ENCODE measurements around the gene RIMBP2. TPM values are rescaled to one million over a fixed set of nuclear protein-coding genes. Genes with fewer than 3 reads are reported as not detected.

RIMBP2 gene
- total and polyA plus RNA-seq, 2 experiments from 2014 or later, result not detected

GRCh38 chr12:130728158-130729058 is 12.3 kb upstream of the RIMBP2 start:
- Histone ChIP-seq H3K9ac (no peak overlapping the region), H3K27ac (no peak overlapping the region), H3K36me3 (ENCODE audit: low read depth) (no peaks in the 10 kb centered on the region), H3K79me2 (ENCODE audit: insufficient read depth) (no peaks in the 10 kb centered on the region), H3K4me3 (no peak overlapping the region), H3K27me3 (replicated peaks; ENCODE audit: insufficient read depth) (no peaks in the 10 kb centered on the region), H3K9me2 (ENCODE audit: insufficient read depth) (no peaks in the 10 kb centered on the region), H3F3A (ENCODE audit: insufficient read depth) (no peaks in the 10 kb centered on the region), H4K20me1 (ENCODE audit: insufficient read depth) (no peaks in the 10 kb centered on the region), H3K4me2 (ENCODE audit: unreplicated experiment) (no peak overlapping the region), H3K9me3 (ENCODE audit: low read depth) (no peaks in the 10 kb centered on the region), H3K4me1 (ENCODE audit: insufficient read depth) (no peaks in the 10 kb centered on the region), H2AFZ (no peak overlapping the region)
- DNase-seq, result no peak
- in situ Hi-C loops (cut with MboI), result no loop called here
- WGBS, 2 experiments (ENCODE audit: low coverage in 1 of 2, low lambda C conversion rate in 2 of 2, missing lambda C conversion rate in 2 of 2), result 80% methylated on average over 28 to 32 of the region's 32 CpGs
- TF ChIP-seq EZH2 (IDR thresholded peaks at IDR 0.05; ENCODE audit: insufficient read depth, poor library complexity, severe bottlenecking) (no peak), EZH2phosphoT487 (IDR thresholded peaks at IDR 0.05; ENCODE audit: insufficient read depth, low read depth) (no peak)

- Histone ChIP-seq H3K9ac (no peak overlapping the region), H3K27me3 (replicated peaks; ENCODE audit: insufficient read depth) (no peaks in the 10 kb centered on the region; the same call in 1 of the 2 replicates), H4K20me1 (ENCODE audit: insufficient read depth) (no peaks in the 10 kb centered on the region), H3F3A (ENCODE audit: insufficient read depth) (no peaks in the 10 kb centered on the region), H3K4me3 (no peak overlapping the region), H3K4me2 (ENCODE audit: unreplicated experiment) (no peak overlapping the region), H2AFZ (no peak overlapping the region), H3K9me3 (ENCODE audit: low read depth) (no peaks in the 10 kb centered on the region), H3K36me3 (ENCODE audit: low read depth) (no peaks in the 10 kb centered on the region), H3K27ac (no peak overlapping the region), H3K79me2 (ENCODE audit: insufficient read depth) (no peaks in the 10 kb centered on the region), H3K4me1 (ENCODE audit: insufficient read depth) (no peaks in the 10 kb centered on the region), H3K9me2 (ENCODE audit: insufficient read depth) (no peaks in the 10 kb centered on the region)
- in situ Hi-C loops (cut with MboI), result no loop called here
- no peak for TF ChIP-seq EZH2phosphoT487 (IDR thresholded peaks at IDR 0.05; ENCODE audit: insufficient read depth, low read depth)
- TF ChIP-seq EZH2 (IDR thresholded peaks at IDR 0.05; ENCODE audit: insufficient read depth, poor library complexity, severe bottlenecking), result no peak
- DNase-seq, result no peak
- 15 to 20% methylated on average over 8 of the region's 8 CpGs for WGBS, 2 experiments (ENCODE audit: low coverage in 1 of 2, low lambda C conversion rate in 2 of 2, missing lambda C conversion rate in 2 of 2)
Measured at GRCh38 chr12:130719263-130719859, 3.3 kb upstream of the RIMBP2 start.

GRCh38 chr12:130717752-130718151 is 1.7 kb upstream of the RIMBP2 start:
- Histone ChIP-seq H2AFZ (no peak overlapping the region), H3K4me2 (ENCODE audit: unreplicated experiment) (no peak overlapping the region), H4K20me1 (ENCODE audit: insufficient read depth) (no peaks in the 10 kb centered on the region), H3K4me1 (ENCODE audit: insufficient read depth) (no peaks in the 10 kb centered on the region), H3F3A (ENCODE audit: insufficient read depth) (no peaks in the 10 kb centered on the region), H3K27me3 (replicated peaks; ENCODE audit: insufficient read depth) (no peaks in the 10 kb centered on the region; the same call in 1 of the 2 replicates), H3K9ac (no peak overlapping the region), H3K36me3 (ENCODE audit: low read depth) (no peaks in the 10 kb centered on the region), H3K79me2 (ENCODE audit: insufficient read depth) (no peaks in the 10 kb centered on the region), H3K9me2 (ENCODE audit: insufficient read depth) (no peaks in the 10 kb centered on the region), H3K9me3 (ENCODE audit: low read depth) (no peaks in the 10 kb centered on the region), H3K27ac (no peak overlapping the region), H3K4me3 (no peak overlapping the region)
- in situ Hi-C loops (cut with MboI), result no loop called here
- TF ChIP-seq EZH2phosphoT487 (IDR thresholded peaks at IDR 0.05; ENCODE audit: insufficient read depth, low read depth) (no peak), EZH2 (IDR thresholded peaks at IDR 0.05; ENCODE audit: insufficient read depth, poor library complexity, severe bottlenecking) (no peak)
- no peak for DNase-seq
- WGBS, 2 experiments (ENCODE audit: low coverage in 1 of 2, low lambda C conversion rate in 2 of 2, missing lambda C conversion rate in 2 of 2), result 71 to 77% methylated on average over 5 of the region's 5 CpGs

- Histone ChIP-seq H3K27ac (no peak overlapping the region), H3K4me3 (no peak overlapping the region), H4K20me1 (ENCODE audit: insufficient read depth) (no peaks in the 10 kb centered on the region), H2AFZ (no peak overlapping the region), H3K27me3 (replicated peaks; ENCODE audit: insufficient read depth) (no peaks in the 10 kb centered on the region; the same call in 1 of the 2 replicates), H3K4me1 (ENCODE audit: insufficient read depth) (no peaks in the 10 kb centered on the region), H3K9ac (no peak overlapping the region), H3K4me2 (ENCODE audit: unreplicated experiment) (no peak overlapping the region), H3K36me3 (ENCODE audit: low read depth) (no peaks in the 10 kb centered on the region), H3K9me3 (ENCODE audit: low read depth) (no peaks in the 10 kb centered on the region), H3K79me2 (ENCODE audit: insufficient read depth) (no peaks in the 10 kb centered on the region), H3F3A (ENCODE audit: insufficient read depth) (no peaks in the 10 kb centered on the region), H3K9me2 (ENCODE audit: insufficient read depth) (no peaks in the 10 kb centered on the region)
- TF ChIP-seq EZH2 (IDR thresholded peaks at IDR 0.05; ENCODE audit: insufficient read depth, poor library complexity, severe bottlenecking) (no peak), EZH2phosphoT487 (IDR thresholded peaks at IDR 0.05; ENCODE audit: insufficient read depth, low read depth) (no peak)
- in situ Hi-C loops (cut with MboI), result no loop called here
- WGBS, 2 experiments (ENCODE audit: low coverage in 1 of 2, low lambda C conversion rate in 2 of 2, missing lambda C conversion rate in 2 of 2), result 46 to 47% methylated on average over 11 of the region's 11 CpGs
- no peak for DNase-seq
Measured at GRCh38 chr12:130716969-130717366, 869 bp upstream of the RIMBP2 start.
